Measurements from ENCODE around the gene IMPA2.

IMPA2 gene

GRCh38 chr18:11989966-11990380 is 8.7 kb downstream of the IMPA2 start:
- TF ChIP-seq POLR2A (IDR thresholded peaks at IDR 0.05; ENCODE audit: low read length) (no peak), GATA1 (IDR thresholded peaks at IDR 0.05; ENCODE audit: low read depth, low read length) (no peak)
- DNase-seq, result no peak

GRCh38 chr18:11990539-11990938 is 9.2 kb downstream of the IMPA2 start:
- no peak for TF ChIP-seq POLR2A (IDR thresholded peaks at IDR 0.05; ENCODE audit: low read length)
- no peak for TF ChIP-seq GATA1 (IDR thresholded peaks at IDR 0.05; ENCODE audit: low read depth, low read length)
- DNase-seq, result no peak

DNA sequence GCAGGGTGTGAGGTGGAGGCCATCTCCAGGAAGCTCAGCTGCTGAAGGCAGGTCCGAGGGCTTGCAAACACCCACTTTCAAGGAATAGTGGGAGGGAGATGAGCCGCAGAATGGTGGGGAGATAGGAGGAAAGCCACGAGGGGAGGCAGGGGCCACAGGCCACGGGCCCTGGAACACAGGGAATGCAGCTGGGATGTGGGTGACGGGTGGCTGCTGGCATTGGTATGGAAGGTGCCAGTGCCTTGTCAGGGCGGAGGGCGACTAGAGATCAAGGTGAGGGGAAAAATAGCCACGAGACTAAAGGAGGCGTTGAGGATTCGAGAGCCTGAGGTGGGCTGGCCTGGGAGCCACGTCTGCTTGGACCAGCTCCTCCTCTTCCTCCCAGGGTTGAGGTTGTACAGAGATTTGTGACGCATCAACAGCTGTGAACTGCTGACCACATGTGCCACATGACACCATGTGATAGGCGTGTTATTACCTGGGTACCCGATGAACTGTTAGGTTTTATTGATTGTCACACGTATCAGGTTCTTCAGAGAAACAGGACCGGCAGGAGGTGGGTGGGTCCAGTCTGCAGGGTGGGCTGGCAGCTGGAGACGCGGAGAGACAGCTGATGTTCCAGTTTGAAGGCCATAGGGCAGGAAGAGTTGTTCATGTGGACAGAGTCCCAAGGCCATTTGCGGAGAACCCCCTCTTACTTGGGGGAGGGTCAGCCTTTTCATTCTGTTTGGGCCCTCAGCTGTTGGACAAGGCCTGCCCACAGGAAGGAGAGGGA is 9.9 kb downstream of the IMPA2 start:
- DNase-seq, result no peak
- no peak for TF ChIP-seq GATA1 (IDR thresholded peaks at IDR 0.05; ENCODE audit: low read depth, low read length)
- no peak for TF ChIP-seq POLR2A (IDR thresholded peaks at IDR 0.05; ENCODE audit: low read length)

DNA sequence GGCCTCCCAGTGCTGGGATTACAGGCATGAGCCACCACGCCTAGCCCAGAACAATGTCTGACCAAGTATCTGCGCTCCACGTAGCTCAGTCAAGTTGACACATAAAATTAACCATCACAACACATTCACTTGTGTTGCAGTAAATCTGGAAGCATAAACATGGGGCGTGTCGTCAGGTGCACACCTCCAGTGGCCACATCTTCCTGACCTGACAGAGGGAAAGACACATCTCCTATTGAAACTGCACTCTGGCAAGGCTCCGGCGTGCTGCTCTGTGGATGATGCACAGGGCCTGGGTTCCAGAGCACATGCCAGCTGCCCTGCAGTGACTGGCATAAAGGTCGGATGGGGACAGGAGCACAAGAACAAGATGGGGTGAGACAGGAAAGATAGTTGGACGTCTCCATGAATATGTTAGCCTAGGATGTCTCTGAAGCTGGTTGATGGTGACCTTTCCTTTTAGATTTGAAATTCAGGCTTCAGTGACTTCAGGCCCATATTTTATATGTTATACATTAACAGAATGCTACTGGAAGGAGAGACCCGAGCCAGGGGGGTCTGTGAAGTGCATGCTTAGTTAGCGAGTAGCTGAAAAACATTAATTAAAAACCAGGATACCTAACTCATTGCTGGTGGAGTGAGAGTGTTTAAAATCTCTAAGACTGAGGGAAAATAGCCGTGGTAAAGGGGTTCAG is 10.9 kb downstream of the IMPA2 start:
- no peak for TF ChIP-seq POLR2A (IDR thresholded peaks at IDR 0.05; ENCODE audit: low read length)
- TF ChIP-seq GATA1 (IDR thresholded peaks at IDR 0.05; ENCODE audit: low read depth, low read length), result no peak
- no peak for DNase-seq

DNA sequence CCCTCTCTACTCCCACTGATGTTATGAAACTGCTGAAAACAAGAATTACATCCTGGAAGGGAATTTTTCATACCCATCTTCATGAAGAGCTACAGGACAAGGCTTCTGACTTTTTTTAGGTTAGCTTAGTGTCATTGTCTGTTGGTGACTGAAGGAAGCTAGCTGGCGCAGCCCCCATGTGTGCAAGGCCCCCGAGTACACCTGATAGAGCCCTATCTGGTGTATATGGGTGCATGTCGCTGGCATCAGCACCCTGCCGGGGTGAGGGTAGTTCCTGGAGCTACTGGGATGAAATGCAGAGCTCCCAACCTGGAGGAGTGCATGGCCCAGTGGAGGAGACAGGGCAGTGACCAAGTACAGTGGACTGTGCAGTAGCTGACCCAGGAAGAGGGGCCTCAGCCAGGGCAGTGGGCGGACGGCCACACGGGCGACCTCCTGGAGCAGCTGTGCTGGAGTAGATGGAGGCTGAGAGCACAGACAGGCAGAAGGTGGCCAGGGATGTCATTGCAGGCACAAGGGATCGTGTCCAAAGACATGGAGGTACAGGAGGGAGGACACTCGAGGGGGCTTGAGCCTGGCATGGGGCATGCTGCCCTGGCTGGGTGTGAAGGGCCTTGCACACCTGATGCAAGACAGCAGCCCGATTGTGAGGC is 12.1 kb downstream of the IMPA2 start:
- DNase-seq, result no peak
- no peak for TF ChIP-seq GATA1 (IDR thresholded peaks at IDR 0.05; ENCODE audit: low read depth, low read length)
- TF ChIP-seq POLR2A (IDR thresholded peaks at IDR 0.05; ENCODE audit: low read length), result no peak

- TF ChIP-seq POLR2A (IDR thresholded peaks at IDR 0.05; ENCODE audit: low read length) (no peak), GATA1 (IDR thresholded peaks at IDR 0.05; ENCODE audit: low read depth, low read length) (no peak)
- no peak for DNase-seq
These were observed 13.0 kb downstream of the IMPA2 start for GRCh38 chr18:11994336-11994702.

DNA sequence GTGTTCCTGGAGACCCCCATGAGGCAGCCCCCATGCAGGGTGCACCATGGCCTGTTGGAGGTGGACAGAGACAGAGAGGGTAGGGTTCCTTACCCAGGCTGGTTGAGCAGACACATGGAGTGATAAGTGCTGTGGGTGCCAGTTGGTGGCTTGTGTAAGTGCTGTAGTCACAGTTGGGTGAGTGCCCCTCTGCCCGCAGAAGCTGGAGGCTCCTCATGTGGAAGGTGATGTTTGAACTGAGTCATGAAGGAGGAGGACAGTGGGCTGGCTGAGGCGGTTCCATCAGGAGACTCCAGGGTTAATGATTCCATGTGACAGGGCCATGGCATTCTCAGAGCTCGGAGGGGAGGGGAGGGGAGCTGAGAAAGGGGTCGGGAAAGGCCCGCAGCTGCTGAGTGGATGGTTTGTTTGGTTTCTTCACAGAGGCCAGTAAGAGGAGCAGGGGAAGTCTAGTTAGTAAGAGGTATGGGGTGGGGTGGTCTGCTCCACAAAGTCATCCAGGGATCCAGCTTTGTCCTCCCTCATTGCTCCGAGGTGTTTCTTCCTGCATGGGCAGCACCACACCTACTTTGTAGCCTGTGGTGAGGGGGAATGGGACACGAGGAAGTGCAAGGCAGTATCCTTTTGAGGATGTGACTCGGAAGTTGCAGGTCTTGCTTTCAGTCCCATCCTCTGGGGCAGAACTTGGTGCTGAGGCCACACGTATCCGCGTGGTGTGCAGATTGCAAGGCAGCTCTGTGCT is 13.6 kb downstream of the IMPA2 start:
- TF ChIP-seq GATA1 (IDR thresholded peaks at IDR 0.05; ENCODE audit: low read depth, low read length), result no peak
- TF ChIP-seq POLR2A (IDR thresholded peaks at IDR 0.05; ENCODE audit: low read length), result no peak
- no peak for DNase-seq

DNA sequence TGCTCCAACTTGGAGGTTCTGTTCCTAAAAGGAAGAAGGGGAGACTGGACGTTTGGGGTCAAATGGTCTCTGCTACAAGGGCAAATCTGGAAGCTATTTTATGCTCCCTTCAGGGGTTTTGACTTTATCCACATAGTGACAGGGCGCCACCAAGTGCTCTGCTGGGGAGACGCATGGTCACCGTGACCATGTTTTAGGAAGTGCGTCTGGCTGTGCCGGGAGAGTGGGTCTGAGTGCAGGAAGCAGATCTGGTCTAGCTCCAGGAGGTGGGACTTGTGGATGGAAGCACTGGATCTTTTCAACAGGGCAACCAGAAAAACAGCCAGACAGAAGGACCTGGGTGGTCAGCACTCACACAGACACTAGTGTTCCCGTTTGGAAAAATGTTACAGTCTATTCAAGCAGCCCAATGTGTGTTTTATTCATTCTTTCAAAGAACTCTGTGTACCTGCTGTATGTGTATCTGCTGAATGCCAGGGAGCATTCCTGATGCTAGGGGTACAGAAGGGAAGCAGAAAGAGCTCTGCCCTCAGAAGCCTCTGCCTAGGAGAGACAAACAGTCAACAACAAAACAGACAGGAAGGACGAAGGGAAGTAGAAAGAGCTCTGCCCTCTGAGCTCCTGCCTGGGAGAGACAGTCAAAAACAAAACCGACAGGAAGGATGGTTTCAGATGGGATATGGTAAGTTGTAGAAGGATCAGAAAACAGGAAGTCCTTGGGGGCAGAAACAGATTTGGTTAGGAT is 14.3 kb downstream of the IMPA2 start:
- no peak for TF ChIP-seq POLR2A (IDR thresholded peaks at IDR 0.05; ENCODE audit: low read length)
- TF ChIP-seq GATA1 (IDR thresholded peaks at IDR 0.05; ENCODE audit: low read depth, low read length), result no peak
- DNase-seq, result peak; percentile 81 to 89

- DNase-seq, result no peak
- TF ChIP-seq POLR2A (IDR thresholded peaks at IDR 0.05; ENCODE audit: low read length) (no peak), GATA1 (IDR thresholded peaks at IDR 0.05; ENCODE audit: low read depth, low read length) (no peak)
These were observed 15.0 kb downstream of the IMPA2 start for GRCh38 chr18:11996190-11996754.

GRCh38 chr18:11996907-11997306 is 15.6 kb downstream of the IMPA2 start:
- DNase-seq, result no peak
- no peak for TF ChIP-seq POLR2A (IDR thresholded peaks at IDR 0.05; ENCODE audit: low read length)
- no peak for TF ChIP-seq GATA1 (IDR thresholded peaks at IDR 0.05; ENCODE audit: low read depth, low read length)

DNA sequence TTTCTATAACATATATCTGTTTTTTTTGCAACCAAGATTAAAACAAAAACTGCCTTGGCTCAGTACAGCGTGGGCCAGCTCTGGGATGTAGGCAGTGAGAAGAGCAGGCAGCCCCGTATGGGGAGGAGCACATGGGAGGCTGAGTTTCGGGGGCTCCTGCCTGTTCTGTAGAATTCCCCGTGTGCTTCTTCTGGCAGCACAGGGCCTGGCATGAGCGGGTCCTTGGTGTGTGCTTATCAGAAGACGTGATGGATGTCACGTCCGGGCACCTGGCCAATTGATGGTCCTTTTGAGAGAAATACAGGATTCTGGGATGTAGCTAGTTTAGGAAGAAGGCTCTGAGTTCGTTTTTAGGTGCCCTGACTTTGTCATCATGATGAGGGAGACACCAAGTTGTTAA is 16.2 kb downstream of the IMPA2 start:
- TF ChIP-seq POLR2A (IDR thresholded peaks at IDR 0.05; ENCODE audit: low read length), result no peak
- TF ChIP-seq GATA1 (IDR thresholded peaks at IDR 0.05; ENCODE audit: low read depth, low read length), result no peak
- DNase-seq, result no peak

GRCh38 chr18:11998193-11998592 is 16.9 kb downstream of the IMPA2 start:
- TF ChIP-seq GATA1 (IDR thresholded peaks at IDR 0.05; ENCODE audit: low read depth, low read length) (no peak), POLR2A (IDR thresholded peaks at IDR 0.05; ENCODE audit: low read length) (no peak)
- DNase-seq, result no peak

- no peak for DNase-seq
- TF ChIP-seq POLR2A (IDR thresholded peaks at IDR 0.05; ENCODE audit: low read length), result no peak
- no peak for TF ChIP-seq GATA1 (IDR thresholded peaks at IDR 0.05; ENCODE audit: low read depth, low read length)
These were observed 18.1 kb downstream of the IMPA2 start for GRCh38 chr18:11999429-11999828.
